DOHH2 (cell line): ENCODE results near the gene SLC44A5.

Experiments
- CTCF ChIP-seq: fragments of 200-600 bp; sonication (generic); IDR thresholded peaks from one replicate; pipeline ENCODE4 v1.5.1; 2014; ENCODE audit warnings: antibody characterized with exemption, mild to moderate bottlenecking, low read depth, low read length; ENCODE audit not compliant: poor library complexity, severe bottlenecking
- EZH2phosphoT487 ChIP-seq: fragments of 200-600 bp; sonication (generic); IDR thresholded peaks from 2 replicates; pipeline ENCODE4 v1.6.1; 2017; ENCODE audit warnings: borderline replicate concordance, mild to moderate bottlenecking, antibody characterized with exemption, low read length, moderate library complexity, mixed read lengths

GRCh38 chr1:75172556-75172955 is 438.4 kb downstream of the SLC44A5 start:
- TF ChIP-seq CTCF (no peak), EZH2phosphoT487 (no peak)
